ENCODE data around the gene GTF3C5.
"Not testable (repeated sequence)": the region's sequence is repeated elsewhere in the genome, so short reads cannot be mapped to it uniquely, and the experiment has no call there.

GTF3C5 gene

DNA sequence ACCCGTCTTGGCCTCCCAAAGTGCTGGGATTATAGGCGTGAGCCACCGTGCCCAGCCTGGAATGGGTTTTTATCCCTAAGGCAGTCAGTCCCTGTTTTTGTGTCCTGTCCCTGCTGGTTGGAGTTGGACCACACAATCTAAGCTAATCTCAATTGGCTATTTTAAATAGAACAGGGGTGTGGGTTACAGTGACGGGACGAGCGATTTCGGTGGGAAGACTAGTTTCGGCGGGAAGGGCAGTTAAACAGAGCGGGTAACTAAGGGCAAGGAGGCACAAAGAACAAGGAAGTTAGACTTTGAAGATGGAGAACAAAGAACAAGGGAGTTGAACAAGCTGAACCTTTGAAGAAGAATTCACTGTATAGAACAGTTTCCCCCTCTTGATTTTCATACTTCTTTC is 1.4 kb downstream of the GTF3C5 start:
- peak; percentile 32 for DNase-seq

DNA sequence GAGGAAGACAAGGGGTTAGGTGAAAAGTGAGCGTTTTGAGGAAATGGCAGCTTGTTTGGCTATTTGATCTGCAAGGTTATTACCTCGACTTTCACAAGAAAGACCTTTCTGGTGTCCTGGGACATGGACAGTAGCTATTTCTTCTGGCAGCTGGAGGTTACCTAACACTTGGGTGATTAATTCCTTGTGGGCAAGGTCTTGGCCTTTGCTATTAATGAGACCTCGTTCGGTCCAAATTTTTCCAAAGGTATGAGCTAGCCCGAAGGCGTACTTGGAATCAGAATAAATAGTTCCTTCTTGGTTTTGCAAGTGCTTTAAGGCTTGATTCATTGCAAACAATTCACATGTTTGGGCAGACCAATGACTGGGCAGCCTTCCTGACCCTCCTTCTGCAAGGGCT is 4.9 kb downstream of the GTF3C5 start:
- peak; percentile 24 for DNase-seq

DNA sequence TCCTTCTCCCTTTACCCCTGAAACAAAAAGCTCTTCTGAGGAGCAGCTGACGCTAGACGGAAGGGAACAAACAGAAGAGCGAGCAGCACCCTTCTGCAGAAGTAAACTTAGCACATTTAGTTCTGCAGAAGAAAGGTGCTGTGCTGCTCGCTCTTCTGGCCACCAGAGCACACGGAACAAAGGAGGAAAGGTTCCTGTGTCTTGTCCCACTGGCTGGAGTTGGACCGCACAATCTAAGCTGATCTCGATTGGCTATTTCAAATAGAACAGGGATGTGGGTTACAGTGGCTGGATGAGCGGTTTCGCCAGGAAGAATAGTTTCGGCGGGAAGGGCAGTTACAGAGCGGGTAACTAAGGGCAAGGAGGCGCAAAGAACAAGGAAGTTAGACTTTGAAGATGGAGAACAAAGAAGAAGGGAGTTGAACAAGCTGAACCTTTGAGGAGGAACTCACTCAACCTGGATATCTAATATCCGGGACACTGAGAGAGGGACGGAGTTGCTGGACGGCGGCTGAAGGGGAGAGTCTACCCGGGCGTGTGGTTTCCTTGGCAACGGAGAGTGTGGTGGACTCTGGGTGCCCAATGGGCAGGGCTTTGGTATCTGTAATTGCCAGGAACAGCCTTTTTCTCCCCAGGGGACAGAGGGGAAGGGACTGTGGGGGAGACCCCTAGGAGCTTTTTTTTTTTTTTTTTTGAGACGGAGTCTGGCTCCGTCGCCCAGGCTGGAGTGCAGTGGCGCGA is 7.1 kb downstream of the GTF3C5 start:
- DNase-seq, result peak; percentile 83

DNA sequence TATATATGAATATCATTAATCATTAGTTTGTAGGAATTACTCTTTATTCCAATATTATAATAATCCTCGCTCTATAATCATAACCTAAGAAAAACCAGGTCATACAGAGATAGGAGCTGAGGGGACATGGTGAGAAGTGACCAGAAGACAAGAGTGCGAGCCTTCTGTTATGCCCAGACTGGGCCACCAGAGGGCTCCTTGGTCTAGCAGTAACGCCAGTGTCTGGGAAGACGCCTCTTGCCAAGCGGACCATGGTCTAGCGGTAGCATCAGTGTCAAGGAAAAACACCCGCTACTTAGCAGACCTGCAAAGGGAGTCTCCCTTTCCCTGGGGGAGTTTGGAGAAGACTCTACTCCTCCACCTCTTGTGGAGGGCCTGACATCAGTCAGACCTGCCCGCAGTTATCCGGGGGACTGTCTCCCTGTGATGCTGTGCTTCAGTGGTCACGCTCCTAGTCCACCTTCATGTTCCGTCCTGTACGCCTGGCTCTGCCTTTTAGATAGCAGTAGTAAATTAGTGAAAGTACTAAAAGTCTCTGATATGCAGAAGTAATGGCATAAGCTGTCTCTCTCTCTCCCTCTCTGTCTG is 10.2 kb downstream of the GTF3C5 start:
- not testable (repeated sequence) for DNase-seq

DNA sequence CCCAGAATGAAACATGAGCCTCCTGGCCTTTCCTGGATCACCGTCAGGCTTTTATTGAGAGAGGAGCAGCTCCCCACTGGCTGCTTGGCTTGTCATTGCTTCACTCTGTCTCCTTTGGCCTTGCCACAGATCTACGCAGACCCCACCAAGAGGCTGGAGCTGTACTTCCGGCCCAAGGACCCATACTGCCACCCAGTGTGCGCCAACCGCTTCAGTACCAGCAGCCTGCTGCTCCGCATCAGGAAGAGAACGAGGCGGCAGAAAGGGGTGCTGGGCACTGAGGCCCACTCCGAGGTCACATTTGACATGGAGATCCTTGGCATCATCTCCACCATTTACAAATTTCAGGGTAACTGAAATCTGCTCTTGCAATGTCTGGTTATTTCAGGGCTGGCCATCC is 11.2 kb downstream of the GTF3C5 start:
- DNase-seq, result no peak

DNA sequence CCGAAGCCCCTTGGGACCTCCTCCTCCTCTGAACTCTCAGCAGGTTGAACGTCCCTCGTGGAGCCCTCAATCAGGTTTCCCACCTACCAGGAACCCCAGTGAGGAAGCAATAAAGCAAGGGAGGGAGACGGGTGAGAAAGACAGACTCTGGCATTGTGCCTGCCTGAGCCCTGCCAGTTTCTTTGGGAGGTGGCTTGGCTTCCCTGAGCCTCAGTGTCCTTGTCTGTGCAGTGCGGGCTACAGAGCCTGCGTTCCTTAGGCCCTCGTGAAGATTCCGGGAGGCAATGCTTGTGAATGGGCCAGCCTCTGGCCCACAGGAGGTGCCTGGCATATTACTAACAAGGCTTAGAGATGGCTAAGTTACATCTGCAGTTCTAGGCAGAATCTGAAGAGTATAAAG is 11.9 kb downstream of the GTF3C5 start:
- DNase-seq, result no peak

DNA sequence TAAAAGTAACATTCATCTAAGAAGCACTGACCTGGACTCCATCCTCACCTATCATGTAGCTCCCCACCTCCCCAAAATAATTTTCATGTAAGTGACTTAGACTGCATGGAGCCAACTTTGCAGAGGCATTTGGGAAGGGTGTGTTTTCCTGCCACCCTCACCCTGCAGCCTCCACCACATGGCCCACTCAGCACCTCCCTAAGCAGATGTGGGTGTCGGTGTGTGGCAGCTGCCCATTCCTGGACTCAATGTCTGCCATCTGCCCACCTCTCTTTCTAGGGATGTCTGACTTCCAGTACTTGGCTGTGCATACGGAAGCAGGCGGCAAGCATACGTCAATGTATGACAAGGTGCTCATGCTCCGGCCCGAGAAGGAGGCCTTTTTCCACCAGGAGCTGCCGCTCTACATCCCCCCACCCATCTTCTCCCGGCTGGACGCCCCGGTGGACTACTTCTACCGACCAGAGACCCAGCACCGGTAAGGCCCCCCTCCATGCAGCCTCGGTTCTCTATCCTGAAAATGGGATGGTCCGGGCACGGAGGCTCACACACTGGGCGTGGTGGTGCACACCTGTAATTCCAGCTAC is 12.7 kb downstream of the GTF3C5 start:
- DNase-seq, result no peak

DNA sequence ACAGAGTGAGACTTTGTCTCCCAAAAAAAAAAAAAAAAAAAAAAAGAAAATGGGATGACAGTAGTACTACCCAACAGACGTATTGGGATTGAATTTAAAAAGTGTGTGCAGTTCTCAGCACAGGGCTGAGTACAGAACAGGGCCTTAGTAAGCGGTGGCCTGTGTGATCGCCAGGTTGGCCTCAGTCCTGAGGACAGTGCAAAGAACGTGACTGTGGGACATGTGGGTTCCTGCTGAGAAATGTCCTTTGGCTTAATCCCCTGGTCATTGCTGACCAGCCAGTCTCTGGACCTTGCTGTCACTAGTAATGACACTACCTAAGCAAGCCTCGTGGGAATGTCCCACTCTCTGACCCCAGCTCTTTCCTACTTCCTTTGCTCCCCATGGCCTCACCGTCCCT is 13.3 kb downstream of the GTF3C5 start:
- no peak for DNase-seq

DNA sequence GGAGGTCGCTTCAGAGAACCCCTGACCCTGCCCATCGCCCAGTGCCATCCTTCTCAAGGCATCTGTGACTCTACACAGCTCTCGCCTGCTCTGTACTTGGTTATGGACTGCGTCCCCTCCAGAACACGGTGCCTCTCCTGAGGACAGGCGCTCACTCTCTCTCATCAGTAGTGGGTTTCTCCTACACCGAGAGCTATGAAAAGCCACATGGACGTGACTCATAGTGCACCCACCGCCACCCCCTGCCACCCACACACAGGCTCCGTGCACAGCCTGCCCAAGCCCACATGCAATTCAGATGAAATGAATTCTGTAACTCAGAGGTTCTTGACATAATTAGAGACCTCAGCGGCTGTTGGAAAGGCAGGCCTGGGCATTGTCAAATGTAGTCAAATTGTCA is 13.9 kb downstream of the GTF3C5 start:
- DNase-seq, result no peak

DNA sequence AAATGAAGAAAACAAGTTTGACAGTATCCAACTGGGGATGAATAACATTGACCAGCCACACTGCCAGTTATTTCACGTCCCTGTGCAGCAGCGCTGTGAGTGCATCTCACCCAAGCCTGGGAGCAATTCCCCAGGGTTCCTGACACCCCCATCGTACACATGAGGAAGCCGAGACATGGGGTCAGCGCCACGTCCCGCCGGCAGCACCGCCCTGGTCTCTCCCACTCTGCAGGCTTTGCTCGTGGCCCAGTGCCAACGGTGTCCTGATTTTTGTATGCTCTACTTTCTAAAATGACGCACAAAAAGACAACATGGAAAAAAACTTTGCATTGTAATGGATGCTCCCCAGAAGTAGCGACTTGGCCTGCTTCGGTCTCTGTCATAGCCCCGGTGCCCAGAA is 14.3 kb downstream of the GTF3C5 start:
- DNase-seq, result no peak

DNA sequence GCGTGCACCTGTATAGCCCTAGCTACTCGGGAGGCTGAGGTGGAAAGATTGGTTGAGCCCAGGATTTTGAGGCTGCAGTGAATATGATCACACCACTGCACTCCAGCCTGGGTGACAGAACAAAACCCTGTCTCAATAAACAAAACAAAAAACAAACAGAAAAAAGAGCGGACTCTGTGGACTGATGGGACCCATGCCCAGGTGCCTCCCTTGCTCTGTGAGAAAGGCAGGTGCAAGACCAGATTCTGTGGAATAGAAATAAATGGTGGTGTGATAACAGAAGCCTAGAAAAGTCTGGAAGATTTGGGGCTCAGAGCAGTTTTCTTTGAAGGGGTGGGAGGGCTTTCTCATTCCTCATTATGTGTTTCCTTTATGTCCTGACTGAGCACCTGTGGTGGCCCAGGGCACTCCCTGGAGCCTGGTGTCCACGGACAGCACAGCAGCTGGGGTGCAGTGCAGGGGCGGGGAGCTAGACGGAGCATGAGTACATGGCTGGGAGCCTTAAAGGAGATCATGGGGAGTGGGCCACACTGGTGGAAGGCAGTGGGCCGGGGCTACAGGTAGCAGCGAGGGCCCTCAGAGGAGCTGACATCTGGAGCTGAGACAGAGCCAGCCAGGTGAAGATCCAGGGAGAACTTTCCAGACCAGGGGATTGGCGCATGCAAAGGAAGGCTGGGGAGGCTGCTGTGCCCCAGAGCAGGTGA is 15.6 kb downstream of the GTF3C5 start:
- DNase-seq, result no peak

DNA sequence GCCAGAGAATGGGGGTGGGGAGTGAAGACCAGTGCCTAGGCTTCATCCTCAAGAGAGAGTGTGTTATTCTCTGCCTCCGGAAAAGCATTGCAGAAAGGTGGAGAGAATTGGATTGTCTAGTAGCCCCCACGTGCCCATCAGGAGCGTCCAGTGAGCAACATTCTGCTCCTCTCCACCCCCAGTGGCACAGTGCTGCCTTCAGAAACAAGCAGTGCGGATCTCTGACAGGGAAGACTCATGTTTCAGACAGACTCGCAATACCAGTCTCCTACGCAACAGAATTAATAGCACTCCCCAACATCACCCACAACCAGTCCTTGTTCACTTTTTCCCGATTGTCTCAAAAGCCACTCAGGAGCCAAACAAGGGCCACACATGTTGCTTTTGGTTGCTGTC is 16.1 kb downstream of the GTF3C5 start:
- no peak for DNase-seq

DNA sequence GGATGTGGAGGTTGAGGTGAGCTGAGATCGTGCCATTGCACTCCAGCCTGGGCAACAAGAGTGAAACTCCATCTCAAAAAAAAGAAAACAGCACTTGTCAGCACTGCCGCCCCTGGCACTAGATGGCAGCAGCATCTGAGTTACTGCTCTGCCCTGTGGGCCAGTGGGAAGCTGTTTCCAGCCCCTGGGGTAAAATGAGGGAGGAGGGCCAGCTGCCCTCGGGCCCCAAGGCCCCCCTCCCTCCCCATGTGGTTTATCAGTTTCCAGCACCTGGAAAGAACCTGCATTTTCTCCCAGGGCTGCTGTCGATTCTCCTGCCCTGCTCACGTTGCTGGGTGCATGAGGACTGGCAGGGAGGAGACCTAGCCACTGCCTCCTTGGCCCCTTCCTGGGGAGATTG is 17.8 kb downstream of the GTF3C5 start:
- DNase-seq, result no peak

DNA sequence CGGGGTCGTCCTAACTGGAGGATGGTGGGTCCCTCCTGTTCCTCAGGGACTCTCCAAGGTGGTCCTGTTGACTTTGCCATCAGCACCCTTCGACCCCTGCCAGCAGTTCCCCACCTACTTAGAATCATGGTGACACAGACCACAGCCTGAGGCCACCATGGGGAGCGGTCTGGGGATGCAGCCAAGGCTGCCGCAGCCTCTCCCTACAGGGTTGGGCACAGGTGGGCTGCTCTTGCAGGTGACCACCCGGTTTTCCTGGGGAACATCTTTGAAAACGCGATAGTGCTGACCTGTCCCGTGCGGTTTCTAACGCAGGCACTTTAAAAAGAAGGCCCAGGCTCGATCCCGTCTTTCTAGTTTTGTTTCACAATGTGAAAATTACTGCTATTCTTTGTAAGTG is 18.2 kb downstream of the GTF3C5 start:
- DNase-seq, result no peak

DNA sequence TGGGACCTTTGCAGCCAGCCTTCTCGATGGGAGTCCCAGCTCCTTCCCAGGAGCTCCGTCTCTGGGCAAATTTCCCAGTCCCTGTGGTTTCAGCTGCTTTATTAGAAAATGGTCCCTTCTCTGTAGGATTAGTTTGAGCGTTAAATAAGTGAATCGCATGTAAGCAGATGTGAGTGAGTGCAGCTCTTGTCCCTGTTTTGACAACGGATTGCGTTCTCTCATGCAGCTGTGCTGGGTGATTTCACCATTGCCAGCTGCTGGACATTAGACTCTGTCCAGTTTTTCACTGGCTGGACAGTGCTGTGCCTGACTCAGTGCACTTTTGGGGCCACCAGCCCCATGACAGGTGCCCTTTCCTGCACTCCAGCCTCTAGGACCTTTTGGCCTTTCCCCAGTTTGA is 19.3 kb downstream of the GTF3C5 start:
- no peak for DNase-seq

DNA sequence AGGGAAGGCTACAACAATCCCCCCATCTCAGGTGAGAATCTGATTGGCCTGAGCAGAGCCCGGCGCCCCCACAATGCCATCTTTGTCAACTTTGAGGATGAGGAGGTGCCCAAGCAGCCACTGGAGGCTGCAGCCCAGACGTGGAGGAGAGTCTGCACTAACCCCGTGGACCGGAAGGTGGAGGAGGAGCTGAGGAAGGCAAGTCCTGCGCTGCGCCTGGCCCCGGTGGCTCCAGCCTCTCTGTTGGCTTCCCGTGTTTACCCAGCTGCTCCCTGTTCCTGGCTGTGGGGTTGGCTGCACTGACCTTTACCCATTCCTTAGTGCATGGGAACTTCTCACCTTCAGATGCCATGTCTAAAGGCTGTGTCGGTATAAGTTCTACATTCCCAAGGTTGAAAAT is 20.0 kb downstream of the GTF3C5 start:
- no peak for DNase-seq

DNA sequence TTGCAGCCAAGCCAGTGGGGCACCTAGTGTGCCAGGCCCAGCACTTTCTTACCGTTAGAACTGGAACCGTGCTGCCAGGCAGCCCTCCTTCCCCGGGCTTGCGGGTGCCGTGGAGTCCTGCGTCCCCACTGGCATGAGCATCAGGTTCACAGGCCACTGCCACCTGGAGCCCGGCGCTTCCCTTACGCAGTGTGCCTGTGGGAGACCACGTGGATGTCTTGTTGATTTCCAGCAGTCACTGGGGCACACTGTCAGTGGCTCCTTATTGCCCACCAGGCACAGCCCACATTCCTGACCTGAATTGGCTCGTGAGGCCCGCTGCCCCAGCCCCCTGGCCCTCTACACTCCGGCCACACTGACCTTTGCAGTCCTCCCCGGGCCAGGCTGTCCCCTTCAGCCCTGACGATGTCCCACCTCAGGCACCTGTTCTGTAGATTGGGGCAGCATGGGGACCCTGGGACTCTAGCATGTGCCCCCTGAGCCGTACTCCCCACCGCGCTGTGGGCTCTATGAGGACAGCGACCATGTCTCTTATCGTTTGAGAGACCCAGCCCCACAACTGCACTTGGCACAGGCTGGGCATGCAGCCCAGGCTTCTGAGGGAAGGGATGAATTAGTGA is 20.6 kb downstream of the GTF3C5 start:
- DNase-seq, result no peak

DNA sequence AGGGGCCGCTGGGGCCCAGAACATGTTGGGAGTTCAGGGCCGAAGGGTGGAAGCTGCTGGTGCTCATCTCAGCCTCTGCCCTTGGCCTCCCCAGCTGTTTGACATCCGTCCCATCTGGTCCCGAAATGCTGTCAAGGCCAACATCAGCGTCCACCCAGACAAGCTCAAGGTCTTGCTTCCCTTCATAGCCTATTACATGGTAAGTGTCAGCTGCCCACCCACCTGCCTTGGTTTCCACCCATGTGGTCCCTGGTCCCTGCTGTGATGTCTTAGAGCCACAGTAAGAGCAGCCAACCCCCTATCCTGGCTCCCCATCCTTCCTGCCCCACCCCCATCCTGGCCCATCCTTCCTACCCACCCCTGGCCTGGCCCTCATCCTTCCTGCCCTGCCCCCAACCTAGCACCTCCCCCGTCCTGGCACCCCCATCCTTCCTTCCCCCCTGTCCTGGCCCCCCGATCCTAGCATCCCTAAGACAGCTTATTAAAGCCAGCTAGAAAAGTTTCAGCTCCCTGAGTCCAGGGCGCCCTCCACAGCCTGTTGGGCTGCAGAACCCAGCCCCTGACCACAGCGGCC is 21.3 kb downstream of the GTF3C5 start:
- no peak for DNase-seq

DNA sequence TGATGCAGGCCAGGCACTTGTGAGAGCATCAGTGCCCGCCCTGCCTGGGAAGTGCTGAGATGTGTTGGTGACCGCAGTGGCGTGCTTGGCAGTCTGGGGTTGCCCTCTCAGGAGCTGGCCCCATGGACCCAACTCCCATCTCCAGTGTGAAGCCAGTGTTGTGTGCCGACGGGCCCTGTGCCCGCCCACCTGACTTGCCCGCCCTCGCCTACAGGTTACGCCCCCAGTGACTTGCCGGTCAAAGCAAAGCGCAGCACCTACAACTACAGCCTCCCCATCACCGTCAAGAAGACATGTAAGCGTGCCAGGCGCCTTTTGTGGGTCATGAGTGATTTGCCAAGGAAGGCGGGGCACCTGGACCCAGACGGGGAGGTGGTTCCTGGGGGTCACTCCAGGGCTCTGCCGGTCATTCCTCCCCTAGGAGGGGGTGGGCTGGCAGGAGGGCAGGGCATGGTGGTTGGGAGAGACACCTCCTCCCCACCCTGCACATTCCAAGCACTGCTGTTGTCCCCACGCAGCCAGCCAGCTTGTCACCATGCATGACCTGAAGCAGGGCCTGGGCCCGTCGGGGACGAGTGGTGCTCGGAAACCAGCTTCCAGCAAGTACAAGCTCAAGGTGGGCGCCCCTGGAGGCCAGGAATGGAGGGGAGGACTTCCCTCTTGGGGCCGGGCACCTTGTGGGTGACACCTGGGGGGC is 23.5 kb downstream of the GTF3C5 start:
- DNase-seq, result no peak

DNA sequence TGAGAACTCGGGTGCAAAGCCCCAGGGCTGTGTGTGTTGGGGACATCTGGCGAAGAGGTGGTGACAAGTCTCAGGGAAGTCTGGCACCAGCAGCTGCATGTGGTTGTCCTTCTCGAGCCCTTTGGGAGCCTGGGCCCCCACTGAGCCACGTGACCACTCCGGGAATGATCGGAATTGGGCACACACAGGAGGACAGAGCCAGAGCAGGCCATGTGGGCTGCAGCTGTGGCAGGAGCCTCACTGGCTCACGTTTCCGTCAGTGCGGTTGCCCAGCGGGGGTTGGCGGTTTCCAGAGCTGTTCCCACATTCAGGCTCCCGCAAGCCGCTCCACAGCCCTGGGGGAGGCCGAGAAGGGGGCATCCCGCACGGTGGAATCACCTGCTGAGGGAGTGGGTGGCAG is 24.2 kb downstream of the GTF3C5 start:
- no peak for DNase-seq

DNA sequence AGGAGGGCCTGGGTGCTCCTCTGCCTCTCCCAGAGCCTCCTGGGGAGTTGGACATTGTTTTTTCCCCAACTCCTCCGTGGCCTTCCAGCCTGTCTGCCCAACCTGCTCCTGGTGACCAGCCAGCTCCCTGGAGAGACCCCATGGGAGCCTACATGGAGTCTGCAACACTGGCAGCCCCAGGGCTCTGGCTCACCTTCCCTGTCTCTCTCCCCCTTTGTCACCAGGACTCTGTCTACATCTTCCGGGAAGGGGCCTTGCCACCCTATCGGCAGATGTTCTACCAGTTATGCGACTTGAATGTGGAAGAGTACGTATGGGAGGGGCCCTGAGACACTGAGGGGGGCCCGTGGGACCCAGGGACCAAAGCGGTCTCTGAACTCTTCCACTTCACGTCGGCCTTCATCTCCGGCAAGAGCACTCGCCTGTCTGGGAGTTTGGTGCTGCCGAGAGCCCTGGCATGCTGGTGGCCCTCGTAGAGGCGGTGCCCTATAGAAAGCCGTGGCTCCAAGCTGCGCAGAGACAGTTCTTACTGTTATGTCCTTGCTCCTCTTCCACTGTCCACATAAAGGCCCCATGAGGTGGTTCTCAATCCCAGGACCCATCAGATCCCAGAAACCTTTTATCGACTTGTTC is 25.1 kb downstream of the GTF3C5 start:
- DNase-seq, result no peak

DNA sequence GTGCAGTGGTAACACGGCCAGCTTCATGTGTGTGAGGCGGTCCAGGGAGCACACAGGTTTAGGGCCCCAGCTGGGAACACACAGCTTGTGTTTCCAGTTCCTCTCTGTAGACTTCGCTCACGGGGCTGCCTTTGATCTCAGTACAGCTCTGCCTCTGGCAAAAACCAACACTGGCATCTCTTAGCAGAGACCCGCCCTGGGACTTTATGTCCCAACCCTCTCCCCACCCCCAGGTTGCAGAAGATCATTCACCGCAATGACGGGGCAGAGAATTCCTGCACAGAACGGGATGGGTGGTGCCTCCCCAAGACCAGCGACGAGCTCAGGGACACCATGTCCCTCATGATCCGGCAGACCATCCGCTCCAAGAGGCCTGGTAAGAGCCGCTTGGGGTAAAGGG is 25.7 kb downstream of the GTF3C5 start:
- DNase-seq, result no peak
